Transverse colon (tissue), 4 donors: ENCODE data around the gene TPP1.

Experiments
- CTCF ChIP-seq, 5 experiments: fragments of 200-600 bp in 3 of 5; fragments of 450-650 bp in 2 of 5; sonication (generic) in 3 of 5; IDR thresholded peaks; 1 replicate in 2 of 5; 2 replicates in 3 of 5; pipeline ENCODE4 v1.5.1; 2016 to 2017; ENCODE audit warnings: antibody characterized with exemption in 5 of 5, inconsistent platforms in 3 of 5, mild to moderate bottlenecking in 2 of 5, moderate library complexity in 1 of 5
- EP300 ChIP-seq: sonication (generic); formaldehyde crosslinking; IDR thresholded peaks from one replicate; pipeline ENCODE4 v1.6.1; 2017; ENCODE audit warnings: antibody characterized with exemption, low read depth
- POLR2A ChIP-seq: fragments of 450-650 bp; IDR thresholded peaks from one replicate; pipeline ENCODE4 v1.6.1; 2016; ENCODE audit warnings: antibody characterized with exemption, mild to moderate bottlenecking, moderate library complexity
- POLR2AphosphoS5 ChIP-seq, 3 donors: sonication (generic); formaldehyde crosslinking; IDR thresholded peaks; one replicate each; pipeline ENCODE4 v1.6.1; 2016; ENCODE audit warnings: antibody characterized with exemption in 3 of 3

- TF ChIP-seq CTCF (IDR thresholded peaks at IDR 0.05), result no peak
- TF ChIP-seq POLR2AphosphoS5 (IDR thresholded peaks at IDR 0.05), result no peak
- TF ChIP-seq POLR2A, result no peak
- no peak for TF ChIP-seq EP300
Measured at GRCh38 chr11:6656936-6657335, 37.7 kb upstream of the TPP1 start.
